ENCODE measurements around the gene TBC1D5. TPM values are rescaled to one million over a fixed set of nuclear protein-coding genes. Genes with fewer than 3 reads are reported as not detected.

TBC1D5 gene
- total RNA-seq, 1 donor from 2014 or later: 74.6 TPM

DNA sequence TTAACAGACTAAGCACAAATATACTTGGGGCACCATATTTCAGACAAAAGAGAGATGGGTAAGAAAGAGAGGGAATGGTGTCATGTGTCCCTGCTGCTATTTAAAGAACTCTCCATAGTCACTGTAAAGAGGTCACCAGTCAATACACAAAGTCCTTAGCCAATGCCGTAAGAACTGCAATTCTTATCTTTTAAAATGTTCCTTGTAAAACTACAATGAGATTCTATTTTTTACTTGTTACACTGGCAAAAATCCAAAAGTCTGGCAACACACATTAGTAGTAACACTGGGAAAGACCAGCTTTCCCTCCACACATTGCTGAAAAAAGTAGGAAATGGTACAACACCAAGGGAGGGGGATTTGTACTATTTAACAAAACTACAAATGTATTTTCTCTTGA lies 189.4 kb downstream of the TBC1D5 start:
- ATAC-seq: no peak
- Histone ChIP-seq H3K9me3 (no peaks in the 10 kb centered on the region), H3K4me1 (no peaks in the 10 kb centered on the region), H3K27ac (no peak overlapping the region), H3K27me3 (no peaks in the 10 kb centered on the region), H3K36me3 (no peaks in the 10 kb centered on the region), H3K4me3 (no peak overlapping the region)
- DNase-seq: no peak
- intact Hi-C loops (cut with DNase I): no loop called here
- TF ChIP-seq, protein P1, sequence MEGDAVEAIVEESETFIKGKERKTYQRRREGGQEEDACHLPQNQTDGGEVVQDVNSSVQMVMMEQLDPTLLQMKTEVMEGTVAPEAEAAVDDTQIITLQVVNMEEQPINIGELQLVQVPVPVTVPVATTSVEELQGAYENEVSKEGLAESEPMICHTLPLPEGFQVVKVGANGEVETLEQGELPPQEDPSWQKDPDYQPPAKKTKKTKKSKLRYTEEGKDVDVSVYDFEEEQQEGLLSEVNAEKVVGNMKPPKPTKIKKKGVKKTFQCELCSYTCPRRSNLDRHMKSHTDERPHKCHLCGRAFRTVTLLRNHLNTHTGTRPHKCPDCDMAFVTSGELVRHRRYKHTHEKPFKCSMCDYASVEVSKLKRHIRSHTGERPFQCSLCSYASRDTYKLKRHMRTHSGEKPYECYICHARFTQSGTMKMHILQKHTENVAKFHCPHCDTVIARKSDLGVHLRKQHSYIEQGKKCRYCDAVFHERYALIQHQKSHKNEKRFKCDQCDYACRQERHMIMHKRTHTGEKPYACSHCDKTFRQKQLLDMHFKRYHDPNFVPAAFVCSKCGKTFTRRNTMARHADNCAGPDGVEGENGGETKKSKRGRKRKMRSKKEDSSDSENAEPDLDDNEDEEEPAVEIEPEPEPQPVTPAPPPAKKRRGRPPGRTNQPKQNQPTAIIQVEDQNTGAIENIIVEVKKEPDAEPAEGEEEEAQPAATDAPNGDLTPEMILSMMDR (IDR thresholded peaks at IDR 0.05): no peak

DNA sequence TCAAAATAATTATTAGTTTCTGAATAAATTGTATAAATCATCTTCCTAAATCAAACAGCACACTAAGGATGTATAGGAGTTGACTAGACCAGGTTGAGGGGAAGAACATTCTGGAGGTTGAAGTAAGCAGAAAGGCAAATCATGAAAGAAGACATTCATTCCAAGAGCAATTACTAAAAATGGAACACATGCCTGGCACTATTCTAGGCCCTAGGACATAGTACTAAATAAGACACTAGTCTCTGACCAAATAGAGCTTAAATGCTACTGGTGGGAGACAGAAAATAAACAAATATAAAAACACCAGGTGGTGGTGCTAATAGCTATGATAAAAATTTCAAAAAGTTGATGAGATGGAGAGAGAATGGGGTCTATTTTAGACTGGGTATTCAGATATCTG lies 190.1 kb downstream of the TBC1D5 start:
- Histone ChIP-seq H3K9me3 (no peaks in the 10 kb centered on the region), H3K27ac (no peak overlapping the region), H3K4me1 (no peaks in the 10 kb centered on the region), H3K27me3 (no peaks in the 10 kb centered on the region), H3K4me3 (no peak overlapping the region), H3K36me3 (no peaks in the 10 kb centered on the region)
- TF ChIP-seq, protein P1 (IDR thresholded peaks at IDR 0.05): no peak
- intact Hi-C loops (cut with DNase I): no loop called here
- DNase-seq: no peak
- no peak for ATAC-seq

DNA sequence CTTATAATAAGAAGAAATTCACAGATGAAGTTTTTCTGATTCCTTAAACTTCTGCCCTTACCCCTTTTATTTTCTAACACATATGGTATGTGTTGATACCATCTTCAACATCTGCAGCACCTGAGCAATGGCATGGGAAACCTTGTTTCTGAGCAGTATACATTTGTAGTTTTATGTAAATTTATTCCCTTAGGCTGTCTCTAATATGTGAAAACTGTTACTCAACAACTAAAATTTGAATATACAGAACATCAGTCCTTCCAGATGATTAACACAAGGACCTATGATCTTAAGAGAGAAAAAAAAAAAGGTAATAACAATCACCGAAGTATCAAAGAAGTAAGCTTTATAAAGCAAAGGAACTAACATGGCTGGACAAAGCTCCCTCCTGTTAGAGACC lies 190.5 kb downstream of the TBC1D5 start:
- ATAC-seq: no peak
- H3K4me1 ChIP-seq: no peaks in the 10 kb centered on the region
- H3K4me3 ChIP-seq: no peak overlapping the region
- no peak overlapping the region for H3K27ac ChIP-seq
- TF ChIP-seq, protein P1 (IDR thresholded peaks at IDR 0.05): no peak
- H3K9me3 ChIP-seq: no peaks in the 10 kb centered on the region
- DNase-seq: no peak
- H3K36me3 ChIP-seq: no peaks in the 10 kb centered on the region
- intact Hi-C loops (cut with DNase I): no loop called here
- H3K27me3 ChIP-seq: no peaks in the 10 kb centered on the region

DNA sequence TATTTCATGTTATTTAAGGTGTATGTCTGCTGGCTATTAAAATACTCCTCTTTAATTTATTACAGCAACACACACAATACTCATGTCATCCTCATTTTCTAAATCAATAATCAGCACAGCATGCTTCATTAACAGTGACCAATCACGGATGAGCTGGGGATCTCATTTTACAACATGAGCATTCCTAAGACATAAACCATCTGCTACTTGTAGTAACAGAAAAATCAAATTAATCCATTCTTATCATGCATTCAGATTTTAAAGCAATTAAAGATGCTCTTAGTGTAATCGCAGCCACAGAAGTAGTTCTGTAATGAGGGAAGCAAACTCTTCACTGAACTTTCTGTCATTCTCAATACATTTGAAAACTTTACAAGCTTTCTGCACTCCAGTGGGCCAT lies 191.1 kb downstream of the TBC1D5 start:
- DNase-seq: no peak
- intact Hi-C loops (cut with DNase I): no loop called here
- no peaks in the 10 kb centered on the region for H3K4me1 ChIP-seq
- no peaks in the 10 kb centered on the region for H3K27me3 ChIP-seq
- H3K9me3 ChIP-seq: no peaks in the 10 kb centered on the region
- ATAC-seq: no peak
- H3K4me3 ChIP-seq: no peak overlapping the region
- H3K27ac ChIP-seq: no peak overlapping the region
- TF ChIP-seq, protein P1 (IDR thresholded peaks at IDR 0.05): no peak
- H3K36me3 ChIP-seq: no peaks in the 10 kb centered on the region

DNA sequence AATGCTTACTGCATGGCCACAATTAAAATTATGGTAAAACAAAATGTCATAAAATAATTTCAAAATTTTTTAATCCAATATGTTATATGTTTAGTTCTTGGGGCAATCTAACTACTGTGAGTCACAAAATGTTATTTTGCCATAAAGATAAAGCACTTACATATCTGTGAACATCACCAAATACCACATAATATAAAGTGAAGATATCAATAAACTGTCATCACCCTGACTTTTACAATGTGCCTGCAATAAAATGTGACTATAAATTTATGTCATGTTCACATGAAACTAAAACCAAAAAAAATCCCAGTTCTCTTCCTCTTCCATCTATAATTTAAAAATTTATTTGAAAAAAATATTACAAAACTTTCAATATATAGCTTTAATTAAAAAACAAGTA lies 191.8 kb downstream of the TBC1D5 start:
- DNase-seq (no peak), ATAC-seq (no peak)
- TF ChIP-seq, protein P1 (IDR thresholded peaks at IDR 0.05): no peak
- intact Hi-C loops (cut with DNase I): no loop called here
- Histone ChIP-seq H3K9me3 (no peaks in the 10 kb centered on the region), H3K4me1 (no peaks in the 10 kb centered on the region), H3K27me3 (no peaks in the 10 kb centered on the region), H3K4me3 (no peak overlapping the region), H3K36me3 (no peaks in the 10 kb centered on the region), H3K27ac (no peak overlapping the region)
